Upper lobe of right lung (tissue), 1 donor: ENCODE data around the gene RBKS. TPM values are rescaled to one million over a fixed set of nuclear protein-coding genes. Genes with fewer than 3 reads are reported as not detected.

Experiments
- ATAC-seq: fragments of 200-7000 bp; cut with Tn5 transposase; one replicate; pipeline ENCODE4 v1.9.1; 2020; ENCODE audit warnings: mild to moderate bottlenecking, moderate library complexity
- DNase-seq: peaks from one replicate; pipeline ENCODE4 v3.0.0-alpha.2; 2020
- H3K27ac ChIP-seq: fragments of 200-600 bp; one replicate; pipeline ENCODE4 v1.8.0; 2022
- H3K27me3 ChIP-seq: fragments of 200-600 bp; one replicate; pipeline ENCODE4 v1.8.0; 2022; ENCODE audit warnings: mild to moderate bottlenecking
- H3K36me3 ChIP-seq: fragments of 200-600 bp; one replicate; pipeline ENCODE4 v1.8.0; 2022
- H3K4me1 ChIP-seq: fragments of 200-600 bp; one replicate; pipeline ENCODE4 v1.8.0; 2022
- H3K4me3 ChIP-seq: fragments of 200-600 bp; one replicate; pipeline ENCODE4 v1.8.0; 2022; ENCODE audit warnings: mild to moderate bottlenecking
- H3K9me3 ChIP-seq: fragments of 200-600 bp; one replicate; pipeline ENCODE4 v1.8.0; 2022
- CTCF ChIP-seq: fragments of 200-600 bp; IDR thresholded peaks from one replicate; pipeline ENCODE4 v1.8.0; 2022; ENCODE audit warnings: antibody characterized with exemption
- intact Hi-C: fragments of 100-400 bp; cut with DNase I; formaldehyde crosslinking; loops from one replicate; pipeline ENCODE4 v1.11.0; 2022
- total RNA-seq: library from RNA; stranded (reverse); fragmentation: NEBNext Ultra II Directional; extraction: Animal tissue kit (Norgen Biotek cat#: 25700); gene quantifications from one replicate; pipeline ENCODE4 v1.2.1, GENCODE V29; 2021
- donor health status: DM: no; HTN: yes; CAD: no; lungs with severe emphysema.

RBKS gene
- total RNA-seq, 1 donor from 2014 or later, result 1.9 TPM

- Histone ChIP-seq H3K27me3 (no peaks in the 10 kb centered on the region), H3K4me1 (peaks cover 30% of the 10 kb centered on the region), H3K36me3 (peaks cover 25% of the 10 kb centered on the region), H3K27ac (no peak overlapping the region), H3K4me3 (no peak overlapping the region), H3K9me3 (no peaks in the 10 kb centered on the region)
- DNase-seq, result no peak
- no peak for TF ChIP-seq CTCF
- intact Hi-C loops, result no loop called here
- ATAC-seq, result no peak
Observed at GRCh38 chr2:27776696-27777095, 113.5 kb downstream of the RBKS start.

- Histone ChIP-seq H3K27ac (no peak overlapping the region), H3K36me3 (peaks cover 25% of the 10 kb centered on the region), H3K4me3 (no peak overlapping the region), H3K9me3 (no peaks in the 10 kb centered on the region), H3K4me1 (peaks cover 30% of the 10 kb centered on the region), H3K27me3 (no peaks in the 10 kb centered on the region)
- TF ChIP-seq CTCF, result no peak
- DNase-seq (no peak), ATAC-seq (no peak)
- intact Hi-C loops, result no loop called here
Observed at GRCh38 chr2:27776097-27776496, 114.1 kb downstream of the RBKS start.

DNA sequence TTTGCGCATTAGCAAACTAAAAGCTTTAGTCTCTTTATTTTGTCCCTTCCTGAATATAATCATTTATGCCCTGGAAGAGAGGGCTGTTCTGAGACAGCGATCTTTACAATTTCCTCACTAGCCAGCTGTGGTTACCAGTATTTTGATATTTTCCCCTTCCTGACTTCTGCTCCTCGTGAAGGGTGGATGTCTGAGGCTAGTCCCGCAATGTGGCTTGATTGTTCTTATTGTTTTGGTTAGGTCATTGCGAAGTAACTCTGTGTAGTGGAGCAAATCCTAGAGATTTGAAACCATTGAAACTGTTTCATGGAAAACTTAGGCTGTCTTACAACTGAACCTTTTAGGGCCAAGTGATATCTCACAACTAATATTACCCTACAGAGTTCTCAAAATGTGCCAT, 116.2 kb downstream of the RBKS start:
- Histone ChIP-seq H3K9me3 (no peaks in the 10 kb centered on the region), H3K36me3 (peaks cover 13% of the 10 kb centered on the region), H3K4me1 (peaks cover 33% of the 10 kb centered on the region), H3K4me3 (peak overlapping the region; percentile 70), H3K27me3 (no peaks in the 10 kb centered on the region), H3K27ac (no peak overlapping the region)
- DNase-seq (no peak), ATAC-seq (no peak)
- no peak for TF ChIP-seq CTCF
- intact Hi-C loops, result no loop called here

- Histone ChIP-seq H3K4me3 (peak overlapping the region; percentile 70), H3K36me3 (peaks cover 13% of the 10 kb centered on the region), H3K27ac (peak overlapping the region; percentile 92), H3K9me3 (no peaks in the 10 kb centered on the region), H3K27me3 (no peaks in the 10 kb centered on the region), H3K4me1 (peaks cover 33% of the 10 kb centered on the region)
- no peak for DNase-seq
- intact Hi-C loops, result no loop called here
- no peak for TF ChIP-seq CTCF
- no peak for ATAC-seq
Observed at GRCh38 chr2:27772804-27773203, 117.4 kb downstream of the RBKS start.

- peak; percentile 99 for ATAC-seq
- peaks cover 31% of the 10 kb centered on the region for H3K4me1 ChIP-seq
Observed at GRCh38 chr2:27771548-27772335, 118.4 kb downstream of the RBKS start, which contains the start of gene MRPL33. Gene MRPL33, plus strand, starts transcription at chr2:27771719. Its CDS starts 59 bp downstream, at chr2:27771778.

More at GRCh38 chr2:27771548-27772335, 118.4 kb downstream of the RBKS start, which contains the start of gene MRPL33:
- H3K27ac ChIP-seq, result peak within 1 kb of the TSS; percentile 92
- peaks cover 13% of the 10 kb centered on the region for H3K36me3 ChIP-seq
- TF ChIP-seq CTCF, result no peak
- intact Hi-C loops, result no loop called here
- peak; percentile 98 for DNase-seq
- H3K9me3 ChIP-seq, result no peaks in the 10 kb centered on the region
- H3K27me3 ChIP-seq, result no peaks in the 10 kb centered on the region
- peak within 1 kb of the TSS; percentile 70 for H3K4me3 ChIP-seq
